Testis (tissue), 2 donors: ENCODE results near the gene CD244.

Experiments used
- CTCF ChIP-seq, 3 experiments: fragments of 450-650 bp in 2 of 3; fragments of 200-600 bp in 1 of 3; sonication (generic) in 1 of 3; IDR thresholded peaks; one replicate each; pipeline ENCODE4 v1.5.1; 2016 to 2019; ENCODE audit warnings: antibody characterized with exemption in 3 of 3, mild to moderate bottlenecking in 2 of 3, moderate library complexity in 1 of 3
- POLR2A ChIP-seq: fragments of 450-650 bp; IDR thresholded peaks from one replicate; pipeline ENCODE4 v1.6.1; 2017; ENCODE audit warnings: antibody characterized with exemption, mild to moderate bottlenecking, moderate library complexity

GRCh38 chr1:160866001-160866694 lies 3.5 kb upstream of the CD244 start:
- TF ChIP-seq CTCF (IDR thresholded peaks at IDR 0.05) (no peak), POLR2A (no peak)
